GOT3 (cell line): ENCODE measurements around the gene LCE1B.

Source experiments
- DNase-seq: peaks from one replicate; lab custom pipeline; 2025; ENCODE audit warnings: mixed read lengths; lab: John Stamatoyannopoulos, UW

LCE1B gene

DNA sequence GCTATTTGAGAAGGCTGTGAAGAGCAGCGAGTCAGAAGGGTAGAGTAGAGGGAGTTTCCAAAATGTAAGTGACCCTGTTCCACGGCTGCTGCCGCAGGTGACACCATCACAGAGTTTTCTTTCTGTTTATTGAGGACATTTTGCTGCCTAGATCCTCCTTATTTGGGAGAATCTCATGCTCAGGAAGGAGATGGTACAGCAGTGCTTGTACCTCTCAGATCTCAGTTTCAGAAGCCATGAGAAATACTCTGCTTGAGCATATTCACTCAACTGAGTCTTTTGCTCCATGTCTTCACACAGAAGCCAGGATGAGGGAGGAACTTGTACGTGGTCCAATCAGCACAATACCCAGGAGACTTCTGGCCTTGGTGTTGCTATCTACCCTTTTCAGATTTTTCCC is 49.6 kb downstream of the LCE1B start:
- DNase-seq = no peak
